Stimulated activated CD8-positive, alpha-beta memory T cell treated with anti-CD3 and anti-CD28 coated beads, Interleukin-15, amount 100 ng/mL, for 4 hours (primary cell): Measurements from ENCODE around the gene RIPOR2.
"Not testable (repeated sequence)": the region's sequence is repeated elsewhere in the genome, so short reads cannot be mapped to it uniquely, and the experiment has no call there.

Source experiments
- DNase-seq, 2 donors: peaks; one replicate each; pipeline ENCODE4 v3.0.0-alpha.2; 2020; ENCODE audit warnings: low read depth in 2 of 2

The RIPOR2 gene

DNA sequence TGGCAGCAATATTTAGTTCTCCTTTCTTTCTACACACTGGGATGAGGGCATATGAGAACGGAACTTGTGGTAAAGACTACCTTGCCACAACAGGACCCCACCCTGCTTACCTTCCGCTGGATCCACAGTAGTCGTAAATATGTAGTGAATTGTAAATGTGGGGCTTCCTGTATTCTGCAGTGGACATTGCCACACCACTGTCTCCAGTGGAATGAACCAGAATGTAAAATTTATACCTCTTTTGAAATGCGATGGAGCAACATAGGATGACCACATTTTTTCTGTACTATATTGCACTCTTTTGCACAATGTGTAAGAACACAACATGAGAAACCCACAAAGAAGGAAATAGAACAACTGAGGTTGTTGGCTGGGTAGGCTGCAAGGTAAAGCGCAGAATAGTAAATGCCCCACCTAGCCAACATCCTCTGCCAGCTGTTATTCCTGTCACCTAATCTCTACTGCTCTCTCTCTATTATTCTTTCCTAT, 16.1 kb upstream of the RIPOR2 start:
- DNase-seq = no peak

DNA sequence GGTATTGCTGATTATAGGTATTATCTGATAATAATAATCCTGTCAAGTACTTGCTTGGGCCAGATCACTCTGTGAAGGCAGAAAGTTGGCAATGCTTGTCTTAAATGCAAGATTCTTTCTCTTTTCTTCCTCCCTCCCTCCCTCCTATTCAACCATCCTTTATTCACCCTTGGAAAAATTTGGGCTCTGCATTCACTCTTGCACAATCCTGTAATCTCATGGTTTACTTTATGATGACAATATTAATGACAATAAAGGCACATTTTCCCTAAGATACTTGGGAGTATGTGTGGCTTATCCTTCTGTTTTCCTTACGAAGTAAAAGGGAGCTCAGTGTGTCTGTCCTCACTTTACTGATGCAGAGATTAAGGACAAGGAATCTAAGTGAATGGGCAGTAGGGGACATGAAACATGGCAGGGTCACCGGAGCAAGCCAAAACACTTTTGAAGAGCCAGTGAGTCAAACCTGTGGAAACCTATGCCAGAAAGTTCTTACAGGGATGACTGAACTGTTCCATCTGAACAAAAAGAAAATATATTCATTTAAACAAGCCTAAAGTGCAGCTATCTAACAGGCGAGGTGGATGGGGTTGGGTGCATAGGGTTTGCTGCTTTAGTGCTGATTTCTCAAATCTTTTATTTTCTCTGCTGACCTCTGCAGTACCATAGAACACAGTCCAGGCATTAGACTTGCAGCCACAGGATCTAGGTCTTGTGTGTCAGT, 14.6 kb upstream of the RIPOR2 start:
- no peak for DNase-seq

DNA sequence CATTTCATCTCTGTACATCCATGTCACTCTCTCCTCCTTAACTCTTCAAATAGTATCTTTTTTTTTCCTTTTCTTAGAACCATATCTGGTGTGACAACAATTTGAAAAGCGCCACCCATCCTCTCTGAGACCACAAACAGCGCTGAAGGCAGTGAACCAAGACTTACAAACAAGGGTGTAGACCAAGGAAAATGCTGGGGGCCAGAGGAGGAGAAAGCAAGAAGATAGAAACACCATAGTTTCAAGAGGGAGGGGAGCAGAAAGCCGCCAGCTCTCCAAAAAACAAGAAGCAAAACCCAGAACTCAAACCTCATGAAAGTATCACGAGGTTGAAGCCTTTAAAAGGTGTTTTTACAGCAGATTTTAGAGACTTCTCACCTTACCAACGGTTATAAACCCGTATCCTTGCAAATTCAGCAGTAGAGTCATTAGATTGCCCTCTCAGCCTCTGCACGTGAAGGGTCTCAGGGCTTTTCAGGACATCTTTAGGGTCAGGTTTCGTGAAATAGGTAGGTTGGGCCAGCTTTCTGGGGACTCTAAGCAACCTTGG, 13.3 kb upstream of the RIPOR2 start:
- no peak for DNase-seq

DNA sequence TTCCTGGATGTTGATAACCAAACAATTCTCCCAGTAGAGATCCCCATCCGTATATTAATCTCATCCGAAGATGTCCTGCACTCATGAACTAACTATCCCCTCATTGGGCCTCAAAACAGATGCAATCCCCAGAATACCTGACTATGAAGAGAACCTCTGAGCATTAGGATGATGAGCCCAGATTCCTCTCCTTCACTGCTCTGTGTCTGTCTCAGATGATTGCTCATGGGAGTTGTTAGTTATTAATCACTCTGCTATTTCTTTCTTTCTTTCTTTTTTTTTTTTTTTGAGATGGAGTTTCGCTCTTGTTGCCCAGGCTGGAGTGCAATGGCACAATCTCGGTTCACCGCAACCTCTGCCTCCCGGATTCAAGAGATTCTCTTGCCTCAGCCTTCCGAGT, 12.5 kb upstream of the RIPOR2 start:
- not testable (repeated sequence) for DNase-seq

DNA sequence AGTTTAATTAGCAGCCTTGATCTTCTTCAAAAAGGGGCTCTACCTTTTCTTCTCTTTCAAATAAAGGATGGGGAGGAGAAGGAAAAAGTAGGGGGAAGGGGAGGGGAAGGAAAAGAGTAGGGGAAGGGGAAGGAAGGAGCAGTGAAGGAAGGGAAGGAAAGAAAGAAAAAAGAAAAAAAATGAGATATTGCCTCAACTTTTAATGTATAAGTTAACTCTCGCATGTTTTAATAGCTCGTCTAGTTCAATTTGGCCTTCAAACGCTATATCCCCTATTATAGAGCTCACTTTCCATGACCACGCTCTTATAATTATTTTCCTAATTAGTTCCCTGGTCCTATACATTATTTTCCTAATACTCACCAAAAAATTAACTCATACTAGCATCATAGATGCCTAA, 11.9 kb upstream of the RIPOR2 start:
- no peak for DNase-seq

DNA sequence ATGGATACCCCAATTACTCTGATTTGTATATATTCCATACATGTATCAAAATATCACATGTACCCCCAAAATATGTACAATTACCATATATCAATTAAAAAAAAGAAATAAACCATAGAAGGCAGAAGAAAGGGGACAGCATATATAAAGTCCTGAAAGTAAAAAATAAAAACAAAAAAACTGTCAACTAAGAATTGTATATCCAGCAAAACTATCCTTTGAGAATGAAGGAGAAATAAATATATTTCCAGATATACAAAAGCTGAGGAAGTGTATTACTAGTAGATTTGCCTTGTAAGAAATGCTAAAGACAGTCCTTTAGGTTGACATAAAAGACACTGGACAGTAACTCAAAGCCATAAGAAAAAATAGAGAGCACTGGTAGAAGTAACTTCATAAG, 9.3 kb upstream of the RIPOR2 start:
- DNase-seq = no peak

DNA sequence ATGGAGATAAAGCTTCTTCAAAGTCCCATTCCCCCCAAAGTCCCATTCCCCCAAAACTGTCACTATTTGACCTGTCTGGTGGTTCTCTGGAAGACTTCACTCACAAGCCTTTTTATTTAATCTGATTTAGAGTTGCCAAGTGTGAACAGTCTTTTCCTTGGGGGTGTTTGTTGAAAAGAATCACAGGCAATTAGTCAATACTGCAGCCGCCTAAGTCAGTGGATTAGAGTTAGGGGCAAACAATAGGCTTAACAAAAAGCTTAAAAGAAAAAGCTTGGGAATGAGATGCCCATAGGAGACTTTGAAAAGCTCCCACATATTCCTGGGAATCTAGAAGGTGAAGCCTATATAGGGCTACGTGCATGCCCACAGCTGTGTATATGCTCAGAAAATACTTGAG, 8.0 kb upstream of the RIPOR2 start:
- no peak for DNase-seq

DNA sequence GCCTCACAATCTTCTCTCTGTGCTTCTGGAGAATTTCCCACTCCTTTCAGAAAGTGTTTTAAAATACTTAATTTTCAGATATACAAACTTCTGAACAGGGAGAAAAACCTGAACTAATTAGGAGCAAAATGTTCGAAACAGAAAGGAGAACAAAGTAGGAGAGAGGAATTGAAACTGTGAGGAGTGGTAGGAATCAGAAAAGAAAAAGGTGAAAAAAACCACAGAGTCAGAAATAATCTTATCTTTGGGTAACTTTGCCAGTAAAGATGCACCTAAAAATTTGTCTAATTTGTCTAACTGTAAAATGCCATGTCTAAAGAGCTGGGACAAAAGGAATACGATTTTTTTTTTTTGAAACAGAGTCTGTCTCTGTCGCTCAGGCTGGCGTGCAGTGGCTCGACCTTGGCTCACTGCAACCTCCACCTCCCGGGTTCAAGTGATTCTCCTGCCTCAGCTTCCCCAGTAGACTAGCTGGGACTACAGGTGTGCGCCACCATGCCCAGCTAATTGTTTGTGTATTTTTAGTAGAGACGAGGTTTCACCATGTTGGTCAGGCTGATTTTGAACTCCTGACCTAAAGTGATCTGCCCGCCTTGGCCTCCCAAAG, 4.7 kb upstream of the RIPOR2 start:
- DNase-seq = no peak

DNA sequence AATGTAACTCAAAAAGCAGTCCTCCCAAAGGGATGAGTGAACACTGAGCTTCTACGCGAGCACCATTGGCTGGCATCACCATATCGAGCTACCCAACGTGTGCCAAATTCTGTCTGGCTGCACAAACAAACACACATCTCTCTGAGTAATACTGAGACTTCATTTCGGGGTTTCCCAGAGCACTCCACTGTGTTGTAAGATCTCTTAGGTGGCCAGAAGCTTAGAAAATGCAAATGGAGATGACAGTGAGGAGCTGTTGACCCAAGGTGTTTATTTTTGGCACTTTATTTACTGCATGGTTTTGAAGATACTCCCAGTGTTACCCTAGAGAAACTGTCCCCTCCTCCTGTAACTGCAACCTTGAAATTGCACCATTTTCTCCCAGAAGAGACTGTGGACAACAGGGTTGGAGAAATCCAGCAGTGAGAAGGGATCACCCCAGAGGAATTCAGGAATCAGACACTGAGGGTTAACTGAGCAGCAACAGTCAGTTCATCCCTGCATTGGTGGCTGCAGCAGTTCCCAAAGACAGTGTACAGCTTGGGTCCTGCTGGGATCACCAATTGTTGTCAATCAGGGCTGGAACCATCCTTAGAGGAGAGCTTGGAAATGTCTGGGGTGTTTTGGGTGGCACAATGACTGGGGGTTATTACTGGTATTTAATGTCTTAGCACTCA, 1.0 kb upstream of the RIPOR2 start:
- no peak for DNase-seq

DNA sequence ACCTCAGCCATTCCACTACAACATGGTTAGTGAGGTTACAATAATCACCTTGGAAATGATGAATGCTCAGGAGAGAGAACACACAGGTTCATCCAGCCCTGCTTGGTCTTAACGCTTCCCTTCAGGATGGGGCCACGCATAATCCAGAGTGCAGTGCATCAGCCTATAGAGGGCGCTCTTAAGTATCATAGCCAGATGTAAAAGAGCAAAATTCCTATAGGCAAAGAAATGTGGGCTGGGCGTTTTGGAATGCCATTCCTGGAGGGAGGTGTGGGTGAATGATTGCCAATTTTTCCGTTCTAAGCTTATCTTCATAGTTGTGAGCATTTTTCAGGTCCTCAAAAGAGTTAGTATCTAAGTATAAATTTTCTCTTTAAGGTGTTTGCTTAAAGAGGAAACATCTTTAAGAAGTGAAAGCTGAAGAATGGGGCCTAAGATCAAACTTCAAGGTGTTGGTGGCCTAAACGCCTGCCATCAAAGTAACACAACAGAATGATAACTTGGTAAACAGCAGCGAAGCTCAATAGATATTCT, 1.8 kb downstream of the RIPOR2 start:
- DNase-seq = no peak

DNA sequence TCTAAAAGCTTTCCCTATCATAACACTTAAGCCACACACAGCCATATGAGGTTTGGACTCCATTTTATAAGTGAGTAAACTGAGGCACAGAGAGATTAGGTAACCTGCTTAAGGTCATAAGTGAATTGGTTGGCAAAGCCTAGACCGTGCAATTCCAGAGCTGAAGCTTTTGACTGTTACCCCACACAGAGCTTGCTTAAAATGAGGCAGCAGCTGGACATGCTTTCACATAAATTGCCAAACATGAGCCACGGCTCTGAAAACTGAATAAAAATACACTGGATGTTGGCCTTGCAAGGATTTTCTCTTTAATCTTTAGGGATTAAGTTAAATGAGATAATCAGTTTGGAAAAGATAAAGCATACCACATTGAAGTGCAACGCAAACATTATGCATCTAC, 2.5 kb downstream of the RIPOR2 start:
- no peak for DNase-seq

DNA sequence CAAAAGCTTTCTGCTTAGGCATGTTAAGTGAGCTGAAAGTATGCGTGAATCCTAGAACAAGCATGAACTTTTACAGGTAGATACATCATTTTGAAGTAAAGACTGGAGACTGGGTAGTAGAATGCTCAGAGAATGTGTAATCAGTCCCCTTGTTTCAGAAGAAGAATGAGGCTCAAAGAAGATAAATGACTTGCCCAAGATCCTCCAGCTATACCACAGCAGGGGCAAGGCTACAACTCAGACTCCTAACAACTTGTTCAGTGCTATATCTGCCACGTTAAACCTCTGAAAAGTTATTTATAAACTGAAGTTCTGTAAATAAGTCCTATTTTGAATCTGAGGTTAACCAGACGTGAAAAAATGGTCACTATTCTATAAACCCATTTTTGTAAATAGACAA, 2.9 kb downstream of the RIPOR2 start:
- DNase-seq = no peak

DNA sequence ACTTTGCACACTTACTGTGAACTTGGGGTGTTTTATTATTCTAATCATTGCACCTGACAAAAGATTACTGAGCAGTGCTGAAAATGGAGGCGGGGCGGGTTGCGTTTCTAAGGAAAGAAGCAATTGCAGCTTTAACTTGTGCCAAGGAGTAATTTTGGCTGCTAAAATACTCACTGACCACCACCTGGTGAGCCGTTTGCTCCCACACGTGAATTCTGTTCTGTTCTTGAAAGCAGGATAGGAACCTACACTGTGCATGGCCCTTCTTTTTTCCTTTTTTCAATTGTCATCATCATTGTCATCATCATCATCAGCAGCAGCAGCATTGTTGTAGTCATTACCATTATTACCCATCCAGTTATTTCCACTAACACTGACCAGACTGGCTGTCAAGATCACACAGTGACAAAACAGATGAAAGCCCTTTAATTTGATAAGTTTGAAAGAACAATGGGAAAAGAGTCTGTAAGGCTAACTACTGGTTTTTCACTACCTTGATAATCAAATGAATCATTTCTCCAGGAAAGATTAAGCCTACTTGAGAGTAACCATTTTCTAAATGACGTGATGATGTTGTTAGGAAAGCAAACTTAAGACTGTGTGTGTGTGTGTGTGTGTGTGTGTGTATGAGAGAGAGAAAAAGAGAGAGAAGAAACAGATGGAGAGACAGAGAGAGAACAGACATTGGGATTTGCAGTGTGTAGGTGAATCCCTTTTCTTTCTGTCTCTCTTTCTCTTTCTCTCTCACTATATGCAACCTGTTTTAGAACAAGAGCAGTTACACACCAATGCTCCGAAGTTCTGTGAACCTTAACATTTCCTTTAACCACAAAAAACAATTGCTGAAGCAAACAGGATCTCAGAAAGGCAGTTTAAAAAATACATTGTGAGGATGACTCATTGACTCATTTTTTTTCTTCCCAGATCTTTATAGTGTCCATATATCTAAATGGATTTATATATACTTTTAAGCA, 3.8 kb downstream of the RIPOR2 start:
- DNase-seq = no peak

DNA sequence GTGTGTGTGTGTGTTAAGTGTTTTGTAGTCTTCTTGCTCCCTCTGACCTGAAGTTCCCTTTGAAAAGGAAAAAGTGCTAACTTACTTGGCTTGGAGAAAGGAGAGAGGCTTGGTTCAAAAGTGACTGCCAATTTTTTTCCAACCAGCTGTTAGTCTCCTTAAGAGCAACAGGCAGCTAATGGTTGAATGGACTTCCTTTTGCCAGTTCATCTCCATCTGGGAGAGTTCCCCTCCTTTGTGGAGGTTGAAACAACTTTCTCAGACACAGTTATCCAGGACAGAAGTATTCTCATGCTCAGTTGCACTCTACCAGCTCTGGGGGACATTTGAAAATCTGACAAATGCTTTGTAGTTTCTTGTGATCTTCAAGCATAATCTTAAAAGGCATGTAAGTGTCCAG, 4.5 kb downstream of the RIPOR2 start:
- no peak for DNase-seq

DNA sequence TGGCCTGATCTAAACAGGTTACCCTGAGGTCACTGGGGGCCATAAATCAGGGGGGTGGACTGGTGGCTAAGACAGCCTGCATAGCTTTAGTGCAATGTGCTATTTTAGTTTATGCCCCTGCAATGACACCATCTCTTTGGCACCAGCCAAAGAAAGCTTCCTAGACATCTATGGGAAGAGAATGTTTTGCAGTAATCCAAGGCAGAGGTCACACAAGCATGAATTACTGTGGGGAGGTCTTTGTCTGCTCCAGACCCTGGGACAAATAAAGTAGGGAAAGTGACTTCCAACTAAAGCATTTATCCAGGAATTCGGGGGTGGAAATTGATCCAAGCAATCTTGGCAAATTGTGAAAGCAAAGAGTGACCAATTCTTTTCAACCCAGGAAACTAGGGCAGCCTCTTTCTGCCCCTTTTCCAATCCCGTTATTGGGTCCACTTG, 5.3 kb downstream of the RIPOR2 start:
- DNase-seq = no peak

DNA sequence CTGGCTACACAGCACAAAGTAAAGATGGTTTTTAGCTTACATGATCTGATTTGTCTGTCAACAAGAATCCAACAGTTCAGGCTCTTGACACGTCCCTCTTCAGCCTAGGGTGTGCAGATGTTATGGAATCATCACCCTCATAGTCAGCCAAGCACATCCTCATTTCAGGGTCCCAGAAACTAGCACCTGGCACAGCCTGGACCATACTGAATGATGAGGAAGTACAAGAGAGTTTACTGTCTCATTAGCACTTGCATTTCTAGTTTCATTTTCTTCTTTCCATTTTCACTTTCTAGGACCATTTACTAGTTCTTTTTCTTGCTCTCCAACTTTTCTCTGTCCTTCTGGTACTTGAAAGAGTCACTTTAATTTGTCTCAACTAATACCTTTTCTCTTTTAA, 6.5 kb downstream of the RIPOR2 start:
- DNase-seq = no peak

DNA sequence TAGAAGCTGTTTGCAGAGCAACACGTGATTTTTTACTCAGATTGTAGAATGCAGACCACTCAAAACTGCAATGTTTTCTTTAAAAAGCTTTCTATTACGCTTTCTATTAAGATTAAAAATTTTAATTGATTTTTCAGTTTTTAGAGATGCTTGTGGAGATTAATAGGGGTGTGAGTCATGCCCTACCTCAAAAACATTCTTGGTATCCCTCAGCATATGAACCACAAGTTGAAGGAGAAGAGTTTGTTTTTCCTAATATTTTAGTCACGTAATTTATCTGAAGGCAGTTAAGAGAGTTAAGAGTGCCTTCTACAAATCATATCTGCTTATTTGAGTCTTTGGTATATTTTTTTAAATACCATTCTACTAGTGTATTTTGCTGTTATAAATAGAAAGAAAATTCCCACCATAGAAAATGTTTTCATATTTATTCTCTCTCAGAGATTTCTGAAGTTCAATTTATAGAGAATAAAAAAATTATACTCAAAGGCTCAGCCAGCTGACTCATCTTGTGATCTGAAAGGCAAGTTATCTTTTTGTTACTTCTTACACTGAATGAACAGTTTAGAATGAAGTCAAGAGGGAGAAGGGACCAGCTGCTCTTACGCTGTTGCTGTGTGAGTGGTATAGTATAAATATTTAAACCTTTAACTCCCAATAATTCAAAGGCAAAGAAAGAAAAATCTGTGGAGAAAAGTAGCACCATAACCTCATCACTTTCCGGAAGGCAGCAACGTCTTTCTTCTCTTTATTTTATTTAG, 7.6 kb downstream of the RIPOR2 start:
- no peak for DNase-seq

DNA sequence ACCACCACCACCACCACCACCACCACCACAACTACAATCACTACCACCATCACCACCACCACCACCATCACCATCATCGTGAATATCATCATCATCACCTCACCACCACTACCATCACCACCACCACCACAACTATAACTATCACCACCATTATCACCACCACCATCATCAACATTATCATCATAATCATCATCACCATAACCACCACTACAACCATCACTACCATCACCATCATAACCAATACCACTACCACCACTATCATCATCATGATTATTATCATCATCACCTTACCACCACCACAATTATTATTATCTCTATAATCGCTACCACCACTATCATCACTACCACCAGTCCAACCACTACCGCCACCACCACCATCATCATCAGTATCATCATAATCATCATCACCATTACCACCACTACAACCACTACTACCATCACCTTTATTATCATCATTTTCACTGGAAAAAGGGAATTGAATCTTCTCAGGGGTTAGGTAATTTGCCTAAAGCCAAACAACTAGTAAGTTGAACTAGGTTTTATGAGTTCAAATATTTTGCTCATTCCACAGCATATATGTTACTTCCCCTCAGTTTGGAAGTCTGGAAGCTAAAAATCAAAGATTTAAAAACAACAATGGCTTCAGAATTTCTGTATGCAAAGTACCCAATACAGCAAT, 8.3 kb downstream of the RIPOR2 start:
- DNase-seq = no peak

DNA sequence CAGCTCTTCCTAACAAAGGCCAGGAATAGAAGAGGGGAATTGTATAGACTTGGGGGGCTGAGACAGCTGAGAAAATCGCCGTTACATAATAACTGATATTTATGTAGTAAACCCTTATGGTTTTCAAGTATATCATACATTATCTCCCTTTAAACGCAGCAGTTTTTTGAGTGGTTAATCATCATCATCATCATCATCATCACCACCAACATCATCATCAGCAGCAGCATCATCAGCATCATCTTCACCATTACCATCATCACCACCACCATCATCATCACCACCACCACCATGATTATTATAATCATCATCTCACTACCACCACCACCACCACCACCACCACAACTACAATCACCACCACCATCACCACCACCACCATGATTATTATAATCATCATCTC, 9.1 kb downstream of the RIPOR2 start:
- DNase-seq = not testable (repeated sequence)

DNA sequence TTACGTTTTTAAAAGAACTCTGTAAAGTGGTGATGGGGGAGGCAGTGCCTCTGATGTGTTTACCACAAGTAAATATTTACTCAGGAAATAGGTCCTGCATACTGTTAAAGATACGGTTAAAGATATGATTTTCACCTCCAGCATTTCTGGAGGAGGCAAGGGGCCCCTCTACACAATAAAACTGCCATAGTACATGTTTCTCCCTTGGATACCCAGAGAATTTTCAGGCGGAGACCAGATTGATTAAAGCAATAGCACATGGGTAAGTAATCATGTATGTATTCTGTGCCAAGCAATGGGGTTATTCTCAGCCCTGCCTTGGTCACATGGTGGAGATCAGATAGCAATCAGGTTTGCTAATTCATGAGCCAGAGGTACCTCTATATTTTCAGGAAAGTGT, 9.6 kb downstream of the RIPOR2 start:
- DNase-seq = no peak
